Endothelial cell of umbilical vein (primary cell): Measurements from ENCODE around the gene KCNIP1. TPM values are rescaled to one million over a fixed set of nuclear protein-coding genes. Genes with fewer than 3 reads are reported as not detected.

Experiments used
- BruUV-seq: library from RNA; stranded (reverse); fragments of 400-500 nt; replicated peaks from 2 replicates; lab custom pipeline; 2021; lab: Mats Ljungman, UMichigan
- CTCF ChIA-PET: fragments of 300-600, 350-600 bp; sonication (Branson Sonifier 250); formaldehyde crosslinking; loops from one replicate; lab custom pipeline; 2021; ENCODE audit warnings: antibody characterized with exemption, inconsistent platforms; lab: Charles Lee
- POLR2A ChIA-PET: fragments of 300-600, 350-600 bp; sonication (Branson Sonifier 250); formaldehyde crosslinking; loops from one replicate; lab custom pipeline; 2021; ENCODE audit warnings: antibody characterized with exemption, inconsistent platforms; lab: Charles Lee
- DNase-seq: peaks from one replicate; pipeline ENCODE4 v3.0.0-alpha.2; 2011; ENCODE audit warnings: low read depth, low spot score
- FAIRE-seq: peaks from 2 replicates; lab custom pipeline; 2011; peaks lifted over from hg19 to GRCh38; lab: Jason Lieb, UNC
- H2AFZ ChIP-seq: 2 replicates; pipeline ENCODE4 v1.6.0; 2012; ENCODE audit warnings: low read depth, low read length, control low read depth, inconsistent platforms
- H3K27ac ChIP-seq: 2 replicates; pipeline ENCODE4 v1.5.1; 2011; ENCODE audit warnings: low read depth, mild to moderate bottlenecking, control low read depth, low read length, moderate library complexity; ENCODE audit not compliant: insufficient read depth
- H3K27me3 ChIP-seq, 2 experiments: 2 replicates each; pipeline versions ENCODE4 v1.6.0 to v1.6.1; 2011; ENCODE audit warnings: low read length in 2 of 2, mixed read lengths in 1 of 2; ENCODE audit not compliant: control insufficient read depth in 2 of 2, insufficient read depth in 2 of 2
- H3K36me3 ChIP-seq, 2 experiments: 2 replicates in 1 of 2; 3 replicates in 1 of 2; pipeline ENCODE4 v1.5.1; 2011; ENCODE audit warnings: low read length in 2 of 2, mild to moderate bottlenecking in 1 of 2, moderate library complexity in 1 of 2; ENCODE audit not compliant: control insufficient read depth in 2 of 2, insufficient read depth in 2 of 2; ENCODE audit errors: extremely low read depth in 1 of 2
- H3K4me1 ChIP-seq: 3 replicates; pipeline ENCODE4 v1.5.1; 2011; ENCODE audit warnings: mild to moderate bottlenecking, low read length; ENCODE audit not compliant: control insufficient read depth, insufficient read depth; ENCODE audit errors: extremely low read depth
- H3K4me2 ChIP-seq: 2 replicates; pipeline ENCODE4 v1.6.1; 2011; ENCODE audit warnings: low read length, control low read depth, mixed read lengths; ENCODE audit not compliant: insufficient read depth
- H3K4me3 ChIP-seq, 3 experiments: fragments of 200-600 bp in 1 of 3; sonication (generic), shearing (Covaris generic) in 1 of 3; replicated peaks in 1 of 3; 2 replicates each; pipeline ENCODE4 v1.5.1; 2011 to 2016; ENCODE audit warnings: control low read depth in 3 of 3, low read length in 3 of 3, mild to moderate bottlenecking in 2 of 3, inconsistent platforms in 1 of 3, low read depth in 1 of 3, moderate library complexity in 1 of 3; ENCODE audit not compliant: insufficient read depth in 1 of 3
- H3K79me2 ChIP-seq: 2 replicates; pipeline ENCODE4 v1.6.0; 2012; ENCODE audit warnings: low read length, inconsistent platforms; ENCODE audit not compliant: control insufficient read depth, insufficient read depth
- H3K9ac ChIP-seq: replicated peaks from 2 replicates; pipeline ENCODE3; 2011; ENCODE audit warnings: low read length, control low read depth; ENCODE audit not compliant: insufficient read depth; ENCODE audit errors: extremely low read depth
- H3K9me1 ChIP-seq: replicated peaks from 3 replicates; pipeline ENCODE4 v1.6.0; 2011; ENCODE audit warnings: mild to moderate bottlenecking, low read length; ENCODE audit not compliant: control insufficient read depth, insufficient read depth; ENCODE audit errors: extremely low read depth
- H3K9me3 ChIP-seq: replicated peaks from 2 replicates; pipeline ENCODE4 v1.5.1; 2012; ENCODE audit warnings: low read length, inconsistent platforms; ENCODE audit not compliant: control insufficient read depth, insufficient read depth
- H4K20me1 ChIP-seq: replicated peaks from 2 replicates; pipeline ENCODE3; 2011; ENCODE audit warnings: mild to moderate bottlenecking, low read length; ENCODE audit not compliant: control insufficient read depth, insufficient read depth; ENCODE audit errors: extremely low read depth
- CTCF ChIP-seq, 2 donors: IDR thresholded peaks; 1 replicate in 1 of 2; 2 replicates in 1 of 2; pipeline ENCODE4 v1.5.1; 2011; ENCODE audit warnings: low read length in 2 of 2, mild to moderate bottlenecking in 2 of 2, moderate library complexity in 2 of 2, control low read depth in 1 of 2, inconsistent platforms in 1 of 2, low read depth in 1 of 2; ENCODE audit not compliant: insufficient read depth in 1 of 2; ENCODE audit errors: extremely low read depth in 1 of 2
- FOS ChIP-seq: IDR thresholded peaks from 2 replicates; pipeline ENCODE4 v1.6.1; 2011; ENCODE audit warnings: mild to moderate bottlenecking, low read length, moderate library complexity, borderline replicate concordance; ENCODE audit not compliant: insufficient read depth
- GATA2 ChIP-seq: IDR thresholded peaks from 2 replicates; pipeline ENCODE4 v1.7.0; 2011; ENCODE audit warnings: low read depth, mild to moderate bottlenecking, moderate library complexity, mixed read lengths, low read length; ENCODE audit not compliant: insufficient read length, insufficient read depth
- JUN ChIP-seq: IDR thresholded peaks from 2 replicates; pipeline ENCODE4 v1.6.1; 2011; ENCODE audit warnings: borderline replicate concordance, low read depth; ENCODE audit not compliant: insufficient read length, insufficient read depth
- MAX ChIP-seq: IDR thresholded peaks from 2 replicates; pipeline ENCODE4 v1.6.1; 2011; ENCODE audit not compliant: insufficient read depth, insufficient read length
- POLR2AphosphoS5 ChIP-seq: IDR thresholded peaks from 2 replicates; pipeline ENCODE4 v1.6.1; 2012; ENCODE audit warnings: low read depth, mild to moderate bottlenecking, control low read depth, low read length, moderate library complexity; ENCODE audit not compliant: insufficient read depth
- dilution Hi-C: fragments of 300-500 bp; cut with MboI; formaldehyde crosslinking; loops from one replicate; pipeline ENCODE4 v1.15.0; 2019; ENCODE audit warnings: low sequenced_read_pairs; ENCODE audit not compliant: extremely low pct_ligation_motif_present
- intact Hi-C: fragments of 100-400 bp; cut with micrococcal nuclease; formaldehyde crosslinking; loops from one replicate; pipeline ENCODE4 v1.10.0; 2022
- polyA plus RNA-seq, 4 experiments: library from polyadenylated mRNA; depleted of rRNA in 3 of 4; stranded (reverse) in 3 of 4; unstranded in 1 of 4; fragments of >200 nt; gene quantifications; 2 replicates each; pipeline versions ENCODE4 v1.2.1 to v1.2.3, GENCODE V29; 2011 to 2012; ENCODE audit warnings: missing spikeins in 1 of 4
- total RNA-seq: library from RNA; stranded (reverse); gene quantifications from 2 replicates; pipeline ENCODE4 v1.2.3, GENCODE V29; 2021

Gene KCNIP1
- total and polyA plus RNA-seq, 2 donors (not counting 3 experiments of a cell fraction or from before 2014, with no cell fraction given) = 0.15 TPM; not detected in 1

- no peak for TF ChIP-seq MAX
- no peak for TF ChIP-seq GATA2
- TF ChIP-seq CTCF (IDR thresholded peaks at IDR 0.05; ENCODE audit: extremely low read depth in 1 of 2, insufficient read depth in 1 of 2, low read depth in 1 of 2, low read length in 2 of 2) = no peak
- no peak for TF ChIP-seq JUN
- no peak for TF ChIP-seq POLR2AphosphoS5
- TF ChIP-seq FOS = no peak
- H2AFZ ChIP-seq = no peak overlapping the region
- ChIA-PET POLR2A (no interaction called here), CTCF (interaction anchor here (0.8 to 13.5 kb wide), 5 partner anchors 10 to 592 kb away, joined by 3 to 452 read pairs (median 6); partner anchors contain the start of gene GABRP)
- no peaks in the 10 kb centered on the region for H3K36me3 ChIP-seq
- no TSS peak for BruUV-seq
- H3K4me1 ChIP-seq = no peaks in the 10 kb centered on the region
- DNase-seq (no peak), FAIRE-seq (no peak)
- intact Hi-C loops = loop anchor here (5.0 kb wide), 1 partner anchor 412 kb away; no protein-coding TSS in a partner anchor
- no peak overlapping the region for H3K4me3 ChIP-seq
- H3K27ac ChIP-seq = no peak overlapping the region
- H3K4me2 ChIP-seq = no peak overlapping the region
- H3K9me3 ChIP-seq = no peaks in the 10 kb centered on the region
- H4K20me1 ChIP-seq = no peaks in the 10 kb centered on the region
- dilution Hi-C loops = no loop called here
- H3K27me3 ChIP-seq = peaks cover 5 to 6% of the 10 kb centered on the region in 2 experiments
- no peaks in the 10 kb centered on the region for H3K79me2 ChIP-seq
- no peak overlapping the region for H3K9ac ChIP-seq
- H3K9me1 ChIP-seq = no peaks in the 10 kb centered on the region
Observed at GRCh38 chr5:170749911-170750431, 246.2 kb downstream of the KCNIP1 start.
